GM12892 (cell line): Measurements from ENCODE around the gene VWA8.
"Not testable (repeated sequence)": the region's sequence is repeated elsewhere in the genome, so short reads cannot be mapped to it uniquely, and the experiment has no call there.

Experiments used
- DNase-seq: peaks from one replicate; pipeline ENCODE4 v3.0.0; 2011; ENCODE audit not compliant: insufficient read length
- FAIRE-seq: peaks from 2 replicates; lab custom pipeline; 2011; peaks lifted over from hg19 to GRCh38; lab: Jason Lieb, UNC
- POLR2A ChIP-seq: IDR thresholded peaks from 2 replicates; pipeline ENCODE4 v1.6.1; 2011; ENCODE audit warnings: low read depth, low read length, control low read depth
- POLR2AphosphoS5 ChIP-seq: IDR thresholded peaks from 2 replicates; pipeline ENCODE4 v1.6.1; 2011; ENCODE audit warnings: low read depth, low read length, control low read depth
- TAF1 ChIP-seq: IDR thresholded peaks from 2 replicates; pipeline ENCODE4 v1.6.1; 2011; ENCODE audit warnings: low read depth, mild to moderate bottlenecking, control low read depth, low read length, borderline replicate concordance

VWA8 gene

GRCh38 chr13:41547251-41548000 lies 413.5 kb downstream of the VWA8 start:
- no peak for DNase-seq
- FAIRE-seq = no peak
- TF ChIP-seq TAF1 = no peak
- no peak for TF ChIP-seq POLR2AphosphoS5
- no peak for TF ChIP-seq POLR2A

DNA sequence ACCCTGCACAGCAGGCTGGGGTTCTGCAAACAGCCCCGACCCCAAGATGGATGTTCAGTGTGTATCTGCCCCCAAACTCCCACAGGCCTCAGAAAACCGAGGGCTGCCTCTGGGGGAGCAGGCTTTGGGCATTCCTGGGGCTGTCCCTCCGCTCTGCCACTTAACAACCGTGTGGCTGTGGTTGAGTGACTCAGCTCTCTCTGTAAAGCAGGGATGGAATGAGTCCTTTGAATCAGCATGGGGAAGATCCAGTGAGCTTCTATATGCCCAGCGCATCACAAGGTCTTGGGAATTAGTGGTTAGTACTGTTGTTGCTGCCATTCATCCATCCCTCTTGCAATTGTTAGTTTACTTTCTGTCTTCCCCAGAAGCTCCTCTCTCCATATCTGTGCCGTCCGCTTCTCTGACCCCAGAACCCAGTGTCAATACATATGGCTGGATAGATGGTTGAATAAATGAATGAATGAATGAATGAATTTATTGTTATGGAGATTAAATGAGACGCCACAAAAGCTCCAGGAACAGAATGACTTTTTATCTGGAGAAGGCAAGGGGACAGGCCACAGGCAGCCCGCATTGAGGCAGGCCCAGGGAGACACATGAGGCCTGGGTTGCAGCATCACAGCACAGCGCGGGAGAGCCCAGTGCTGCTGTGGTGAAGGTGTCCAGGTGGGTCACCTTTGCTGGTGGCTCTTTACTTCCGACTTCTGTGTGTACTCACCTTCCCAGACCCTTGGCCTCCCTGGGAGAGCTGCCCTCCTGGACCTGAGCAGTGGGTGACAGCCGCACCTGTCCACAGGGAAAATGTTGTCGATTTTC lies 414.3 kb downstream of the VWA8 start:
- DNase-seq (no peak), FAIRE-seq (no peak)
- no peak for TF ChIP-seq TAF1

GRCh38 chr13:41545432-41545707 lies 415.5 kb downstream of the VWA8 start:
- no peak for DNase-seq
- TF ChIP-seq POLR2A = no peak
- no peak for TF ChIP-seq TAF1
- no peak for TF ChIP-seq POLR2AphosphoS5
- FAIRE-seq = no peak

DNA sequence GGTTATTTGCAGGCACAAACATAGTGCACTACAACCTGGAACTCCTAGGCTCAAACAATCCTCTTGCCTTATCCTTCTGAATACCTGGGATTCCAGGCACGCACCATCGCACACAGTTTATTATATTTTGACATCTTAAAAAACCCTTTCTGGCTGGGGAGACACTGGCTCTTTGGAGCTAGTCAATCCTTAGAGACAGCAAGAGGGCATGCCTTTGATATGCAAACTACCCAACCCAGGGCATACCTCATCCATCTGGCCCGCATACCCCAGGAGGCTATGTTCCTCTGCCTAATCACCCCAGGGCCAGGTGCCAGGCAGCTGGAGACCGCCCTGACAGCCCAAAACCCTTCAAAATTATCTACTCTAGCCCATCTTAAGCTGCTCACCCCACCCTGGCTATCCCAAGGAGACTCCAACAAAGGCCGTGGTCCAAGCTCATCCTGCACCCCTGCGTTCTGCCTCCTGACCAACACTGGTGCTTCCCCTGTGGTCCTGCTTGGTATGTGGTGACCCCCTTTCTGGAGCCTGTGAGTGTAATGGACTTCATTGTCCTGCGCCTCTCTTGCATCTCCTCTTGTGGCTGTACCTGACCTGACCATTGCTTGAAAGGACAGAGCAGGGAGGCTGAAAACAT lies 417.1 kb downstream of the VWA8 start:
- FAIRE-seq (no peak), DNase-seq (no peak)
- TF ChIP-seq TAF1 = no peak
- TF ChIP-seq POLR2A = no peak
- no peak for TF ChIP-seq POLR2AphosphoS5

DNA sequence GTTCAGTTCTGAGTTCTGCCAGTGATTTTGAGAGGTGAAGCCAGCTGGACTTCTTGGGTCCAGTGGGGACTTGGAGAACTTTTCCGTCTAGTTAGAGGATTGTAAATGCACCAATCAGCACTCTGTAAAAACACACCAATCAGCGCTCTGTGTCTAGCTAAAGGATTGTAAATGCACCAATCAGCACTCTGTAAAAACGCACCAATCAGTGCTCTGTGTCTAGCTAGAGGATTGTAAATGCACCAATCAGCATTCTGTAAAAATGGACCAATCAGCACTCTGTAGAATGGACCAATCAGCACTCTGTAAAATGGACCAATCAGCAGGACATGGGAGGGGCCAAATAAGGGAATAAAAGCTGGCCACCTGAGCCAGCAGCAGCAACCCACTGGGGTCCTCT lies 418.1 kb downstream of the VWA8 start:
- DNase-seq, FAIRE-seq: not testable (repeated sequence)

- FAIRE-seq (no peak), DNase-seq (no peak)
- TF ChIP-seq POLR2A (no peak), POLR2AphosphoS5 (no peak), TAF1 (no peak)
Observed at GRCh38 chr13:41542281-41542680, 418.6 kb downstream of the VWA8 start.

DNA sequence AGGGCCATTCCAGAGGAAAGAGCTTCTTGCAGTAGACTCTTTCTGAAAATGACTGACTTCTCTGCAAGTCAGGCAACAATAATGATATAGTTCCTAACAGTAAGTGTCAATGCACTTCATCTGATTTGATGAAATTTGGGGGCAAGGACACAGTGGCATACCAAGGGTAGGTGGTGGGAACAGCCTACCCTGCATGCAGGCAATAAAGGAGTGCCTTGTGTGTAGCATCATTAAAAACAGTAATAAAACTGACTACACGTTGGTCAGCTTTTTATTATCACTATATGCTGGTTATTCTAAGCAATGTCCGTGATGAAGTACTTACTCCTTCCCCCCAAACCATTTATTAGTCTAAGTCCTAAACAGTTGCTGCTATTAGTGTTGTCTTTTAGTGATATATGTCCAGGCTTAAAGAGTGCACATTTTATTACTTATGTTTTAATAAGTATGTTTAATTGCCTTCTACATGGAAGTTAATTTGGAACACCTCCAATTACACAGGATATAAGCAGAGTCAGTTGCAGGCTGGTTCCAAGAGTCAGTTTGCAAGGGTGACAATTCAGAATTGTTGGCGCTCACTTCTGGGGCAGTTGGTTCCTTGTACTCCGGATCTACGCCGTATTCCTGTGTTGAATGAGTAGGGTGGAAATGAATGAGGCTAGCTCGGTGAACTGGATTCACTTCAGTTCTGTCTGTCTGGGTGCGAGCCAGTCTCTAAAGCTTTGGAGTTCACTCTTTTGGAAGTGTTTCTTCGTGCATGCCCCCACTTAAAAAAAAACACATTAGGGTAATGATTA lies 419.6 kb downstream of the VWA8 start:
- no peak for FAIRE-seq
- DNase-seq = no peak
- TF ChIP-seq POLR2AphosphoS5 (no peak), POLR2A (no peak), TAF1 (no peak)

DNA sequence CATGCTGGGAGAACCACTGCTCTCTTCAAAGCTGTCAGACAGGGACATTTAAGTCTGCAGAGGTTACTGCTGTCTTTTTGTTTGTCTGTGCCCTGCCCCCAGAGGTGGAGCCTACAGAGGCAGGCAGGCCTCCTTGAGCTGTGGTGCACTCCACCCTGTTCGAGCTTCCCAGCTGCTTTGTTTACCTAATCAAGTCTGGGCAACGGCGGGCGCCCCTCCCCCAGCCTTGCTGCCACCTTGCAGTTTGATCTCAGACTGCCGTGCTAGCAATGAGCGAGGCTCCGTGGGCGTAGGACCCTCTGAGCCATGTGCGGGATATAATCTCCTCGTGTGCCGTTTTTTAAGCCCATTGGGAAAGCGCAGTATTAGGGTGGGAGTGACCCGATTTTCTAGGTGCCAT lies 420.7 kb downstream of the VWA8 start:
- DNase-seq, FAIRE-seq: not testable (repeated sequence)

- DNase-seq (no peak), FAIRE-seq (no peak)
- TF ChIP-seq POLR2AphosphoS5 (no peak), TAF1 (no peak), POLR2A (no peak)
Observed at GRCh38 chr13:41533266-41534052, 427.4 kb downstream of the VWA8 start.

- no peak for TF ChIP-seq POLR2A
- TF ChIP-seq POLR2AphosphoS5 = no peak
- no peak for TF ChIP-seq TAF1
- no peak for FAIRE-seq
- DNase-seq = no peak
Observed at GRCh38 chr13:41528021-41528420, 432.9 kb downstream of the VWA8 start.
